Endothelial cell of umbilical vein (primary cell): ENCODE data around the gene TADA1.

ENCODE experiments used
- EZH2 ChIP-seq: IDR thresholded peaks from 2 replicates; pipeline ENCODE4 v1.6.1; 2012; ENCODE audit warnings: borderline replicate concordance, low read depth, mild to moderate bottlenecking, moderate library complexity, low read length, inconsistent platforms; ENCODE audit not compliant: severe bottlenecking
- GATA2 ChIP-seq: IDR thresholded peaks from 2 replicates; pipeline ENCODE4 v1.7.0; 2011; ENCODE audit warnings: low read depth, mild to moderate bottlenecking, moderate library complexity, mixed read lengths, low read length; ENCODE audit not compliant: insufficient read length, insufficient read depth
- POLR2A ChIP-seq: IDR thresholded peaks from 2 replicates; pipeline ENCODE4 v1.6.1; 2012; ENCODE audit warnings: low read depth, mild to moderate bottlenecking, control low read depth, low read length
- POLR2AphosphoS5 ChIP-seq: IDR thresholded peaks from 2 replicates; pipeline ENCODE4 v1.6.1; 2012; ENCODE audit warnings: low read depth, mild to moderate bottlenecking, control low read depth, low read length, moderate library complexity; ENCODE audit not compliant: insufficient read depth
- TF ChIP-seq, protein P1 (sequence below), 2 donors: IDR thresholded peaks; 1 replicate in 1 of 2; 2 replicates in 1 of 2; pipeline ENCODE4 v1.5.1; 2011; ENCODE audit warnings: low read length in 2 of 2, mild to moderate bottlenecking in 2 of 2, moderate library complexity in 2 of 2, control low read depth in 1 of 2, inconsistent platforms in 1 of 2, low read depth in 1 of 2; ENCODE audit not compliant: insufficient read depth in 1 of 2; ENCODE audit errors: extremely low read depth in 1 of 2

DNA sequence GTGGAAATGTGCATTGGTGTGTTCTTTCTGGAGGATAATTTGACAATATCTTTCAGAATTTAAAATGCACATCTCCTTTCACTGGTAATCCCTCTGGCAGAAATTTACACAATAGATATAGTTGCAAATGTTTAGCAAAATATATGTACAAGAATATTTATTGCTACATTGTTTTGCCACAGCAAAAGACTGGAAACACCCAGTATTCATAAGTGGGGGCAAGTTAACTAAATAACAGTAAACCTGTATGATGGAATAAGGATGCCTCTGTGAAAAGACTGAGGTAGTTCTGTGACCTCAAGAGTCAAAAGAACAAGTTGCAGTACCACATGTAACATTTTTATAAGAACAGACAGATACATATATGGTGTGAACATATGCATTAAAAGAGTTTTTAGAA is 13.7 kb upstream of the TADA1 start:
- TF ChIP-seq POLR2A (no peak), EZH2 (no peak), POLR2AphosphoS5 (no peak), GATA2 (no peak)
- TF ChIP-seq, protein P1, sequence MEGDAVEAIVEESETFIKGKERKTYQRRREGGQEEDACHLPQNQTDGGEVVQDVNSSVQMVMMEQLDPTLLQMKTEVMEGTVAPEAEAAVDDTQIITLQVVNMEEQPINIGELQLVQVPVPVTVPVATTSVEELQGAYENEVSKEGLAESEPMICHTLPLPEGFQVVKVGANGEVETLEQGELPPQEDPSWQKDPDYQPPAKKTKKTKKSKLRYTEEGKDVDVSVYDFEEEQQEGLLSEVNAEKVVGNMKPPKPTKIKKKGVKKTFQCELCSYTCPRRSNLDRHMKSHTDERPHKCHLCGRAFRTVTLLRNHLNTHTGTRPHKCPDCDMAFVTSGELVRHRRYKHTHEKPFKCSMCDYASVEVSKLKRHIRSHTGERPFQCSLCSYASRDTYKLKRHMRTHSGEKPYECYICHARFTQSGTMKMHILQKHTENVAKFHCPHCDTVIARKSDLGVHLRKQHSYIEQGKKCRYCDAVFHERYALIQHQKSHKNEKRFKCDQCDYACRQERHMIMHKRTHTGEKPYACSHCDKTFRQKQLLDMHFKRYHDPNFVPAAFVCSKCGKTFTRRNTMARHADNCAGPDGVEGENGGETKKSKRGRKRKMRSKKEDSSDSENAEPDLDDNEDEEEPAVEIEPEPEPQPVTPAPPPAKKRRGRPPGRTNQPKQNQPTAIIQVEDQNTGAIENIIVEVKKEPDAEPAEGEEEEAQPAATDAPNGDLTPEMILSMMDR (IDR thresholded peaks at IDR 0.05; ENCODE audit: extremely low read depth in 1 of 2, insufficient read depth in 1 of 2, low read depth in 1 of 2, low read length in 2 of 2), result no peak
